GM03348 (cell line): ENCODE measurements around the gene MRPS11.
A peak's percentile ranks its signal among the peaks of the same experiment; 100 is the strongest.
"Not testable (repeated sequence)": the region's sequence is repeated elsewhere in the genome, so short reads cannot be mapped to it uniquely, and the experiment has no call there.

Source experiments
- DNase-seq: peaks from one replicate; pipeline ENCODE4 v3.0.0; 2012; ENCODE audit warnings: low spot score

Gene MRPS11

GRCh38 chr15:88489321-88489720, 21.8 kb downstream of the MRPS11 start:
- no peak for DNase-seq

- no peak for DNase-seq
These were observed 22.5 kb downstream of the MRPS11 start for GRCh38 chr15:88490036-88490435.

GRCh38 chr15:88491158-88491557, 23.6 kb downstream of the MRPS11 start:
- no peak for DNase-seq

GRCh38 chr15:88493844-88494243, 26.3 kb downstream of the MRPS11 start:
- no peak for DNase-seq

- no peak for DNase-seq
These were observed 29.7 kb downstream of the MRPS11 start for GRCh38 chr15:88497109-88497765.

GRCh38 chr15:88498996-88499395, 31.5 kb downstream of the MRPS11 start:
- DNase-seq, result no peak

- no peak for DNase-seq
These were observed 36.9 kb downstream of the MRPS11 start for GRCh38 chr15:88504445-88504844.

GRCh38 chr15:88505721-88506120, 38.2 kb downstream of the MRPS11 start:
- no peak for DNase-seq

- no peak for DNase-seq
These were observed 39.1 kb downstream of the MRPS11 start for GRCh38 chr15:88506628-88507027.

GRCh38 chr15:88509321-88509720, 41.8 kb downstream of the MRPS11 start:
- DNase-seq, result no peak

- DNase-seq, result no peak
These were observed 42.5 kb downstream of the MRPS11 start for GRCh38 chr15:88509964-88510363.

- no peak for DNase-seq
These were observed 43.7 kb downstream of the MRPS11 start for GRCh38 chr15:88511161-88511560.

- no peak for DNase-seq
These were observed 44.6 kb downstream of the MRPS11 start for GRCh38 chr15:88512078-88512477.

GRCh38 chr15:88512601-88513000, 45.1 kb downstream of the MRPS11 start:
- no peak for DNase-seq

GRCh38 chr15:88513195-88513594, 45.7 kb downstream of the MRPS11 start:
- peak; percentile 59 for DNase-seq

- DNase-seq, result no peak
These were observed 51.4 kb downstream of the MRPS11 start for GRCh38 chr15:88518903-88519302.

GRCh38 chr15:88524094-88524493, 56.6 kb downstream of the MRPS11 start:
- not testable (repeated sequence) for DNase-seq

- no peak for DNase-seq
These were observed 57.9 kb downstream of the MRPS11 start for GRCh38 chr15:88525418-88525817.

- DNase-seq, result no peak
These were observed 58.9 kb downstream of the MRPS11 start for GRCh38 chr15:88526247-88526879.

GRCh38 chr15:88529021-88529630, 61.6 kb downstream of the MRPS11 start:
- DNase-seq, result peak; percentile 42
